IMR-90 (cell line): ENCODE measurements around the gene BANF1.

Source experiments
- CTCF ChIP-seq: conservative IDR thresholded peaks from 2 replicates; pipeline ENCODE4 v1.5.1; 2012; ENCODE audit warnings: mild to moderate bottlenecking, low read depth, low read length, improper control_type of control experiment
- NFE2L2 ChIP-seq: fragments of 150-350 bp; IDR thresholded peaks from 2 replicates; pipeline ENCODE4 v1.6.1; 2016; ENCODE audit warnings: low read depth, mild to moderate bottlenecking, low read length
- POLR2A ChIP-seq: IDR thresholded peaks from 2 replicates; pipeline ENCODE4 v1.6.1; 2012; ENCODE audit warnings: mild to moderate bottlenecking, low read depth, low read length
- SMC3 ChIP-seq: fragments of 150-350 bp; IDR thresholded peaks from 2 replicates; pipeline ENCODE4 v1.6.1; 2016; ENCODE audit warnings: low read depth, mild to moderate bottlenecking, antibody characterized with exemption, low read length, moderate library complexity

- TF ChIP-seq CTCF (no peak), SMC3 (no peak), NFE2L2 (no peak), POLR2A (no peak)
These were observed 33.5 kb downstream of the BANF1 start for GRCh38 chr11:66035653-66036333.
